Measurements from ENCODE around the gene ANK3.

GRCh38 chr10:60099998-60100747 lies 289.5 kb downstream of the ANK3 start:
- TF ChIP-seq, protein P1, sequence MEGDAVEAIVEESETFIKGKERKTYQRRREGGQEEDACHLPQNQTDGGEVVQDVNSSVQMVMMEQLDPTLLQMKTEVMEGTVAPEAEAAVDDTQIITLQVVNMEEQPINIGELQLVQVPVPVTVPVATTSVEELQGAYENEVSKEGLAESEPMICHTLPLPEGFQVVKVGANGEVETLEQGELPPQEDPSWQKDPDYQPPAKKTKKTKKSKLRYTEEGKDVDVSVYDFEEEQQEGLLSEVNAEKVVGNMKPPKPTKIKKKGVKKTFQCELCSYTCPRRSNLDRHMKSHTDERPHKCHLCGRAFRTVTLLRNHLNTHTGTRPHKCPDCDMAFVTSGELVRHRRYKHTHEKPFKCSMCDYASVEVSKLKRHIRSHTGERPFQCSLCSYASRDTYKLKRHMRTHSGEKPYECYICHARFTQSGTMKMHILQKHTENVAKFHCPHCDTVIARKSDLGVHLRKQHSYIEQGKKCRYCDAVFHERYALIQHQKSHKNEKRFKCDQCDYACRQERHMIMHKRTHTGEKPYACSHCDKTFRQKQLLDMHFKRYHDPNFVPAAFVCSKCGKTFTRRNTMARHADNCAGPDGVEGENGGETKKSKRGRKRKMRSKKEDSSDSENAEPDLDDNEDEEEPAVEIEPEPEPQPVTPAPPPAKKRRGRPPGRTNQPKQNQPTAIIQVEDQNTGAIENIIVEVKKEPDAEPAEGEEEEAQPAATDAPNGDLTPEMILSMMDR (IDR thresholded peaks at IDR 0.05), result peak; percentile 42 to 73 (median 56)
- no peak for TF ChIP-seq POLR2A (IDR thresholded peaks at IDR 0.05)

Data from uterus (tissue), 2 donors.